RWPE2 (cell line): Measurements from ENCODE around the gene DLG2.
A peak's percentile ranks its signal among the peaks of the same experiment; 100 is the strongest.

Experiments
- ATAC-seq: fragments of 200-7000 bp; cut with Tn5 transposase; 3 replicates; pipeline ENCODE4 v1.9.1; 2021; ENCODE audit warnings: low read depth
- DNase-seq: peaks from one replicate; pipeline ENCODE4 v3.0.0-alpha.2; 2020; ENCODE audit warnings: low spot score
- H3K27ac ChIP-seq: fragments of 450-650 bp; 2 replicates; pipeline ENCODE4 v1.5.1; 2017; ENCODE audit warnings: mild to moderate bottlenecking; ENCODE audit not compliant: poor library complexity, severe bottlenecking
- H3K27me3 ChIP-seq: fragments of 250-450 bp; sonication (Bioruptor Pico); 2 replicates; pipeline ENCODE4 v1.5.1; 2021; ENCODE audit warnings: mild to moderate bottlenecking, moderate library complexity; ENCODE audit not compliant: insufficient read depth, poor library complexity, severe bottlenecking
- H3K36me3 ChIP-seq: fragments of 250-450 bp; sonication (Bioruptor Pico); 2 replicates; pipeline ENCODE4 v1.5.1; 2020; ENCODE audit warnings: low read depth, mild to moderate bottlenecking, moderate library complexity
- H3K4me1 ChIP-seq: fragments of 250-450 bp; sonication (Bioruptor Pico); 2 replicates; pipeline ENCODE4 v1.5.1; 2021; ENCODE audit warnings: mild to moderate bottlenecking, moderate library complexity; ENCODE audit not compliant: insufficient read depth, poor library complexity, severe bottlenecking
- H3K4me3 ChIP-seq: fragments of 250-450 bp; sonication (Bioruptor Pico); 2 replicates; pipeline ENCODE4 v1.5.1; 2021; ENCODE audit warnings: mild to moderate bottlenecking, moderate library complexity; ENCODE audit not compliant: severe bottlenecking
- H3K9me3 ChIP-seq: fragments of 250-450 bp; sonication (Bioruptor Pico); 2 replicates; pipeline ENCODE4 v1.5.1; 2021; ENCODE audit warnings: mild to moderate bottlenecking, moderate library complexity; ENCODE audit not compliant: severe bottlenecking
- TF ChIP-seq, protein P1 (sequence below): fragments of 450-650 bp; IDR thresholded peaks from one replicate; pipeline ENCODE4 v1.5.1; 2017; ENCODE audit warnings: mild to moderate bottlenecking, moderate library complexity; ENCODE audit not compliant: poor library complexity, severe bottlenecking

Gene DLG2

DNA sequence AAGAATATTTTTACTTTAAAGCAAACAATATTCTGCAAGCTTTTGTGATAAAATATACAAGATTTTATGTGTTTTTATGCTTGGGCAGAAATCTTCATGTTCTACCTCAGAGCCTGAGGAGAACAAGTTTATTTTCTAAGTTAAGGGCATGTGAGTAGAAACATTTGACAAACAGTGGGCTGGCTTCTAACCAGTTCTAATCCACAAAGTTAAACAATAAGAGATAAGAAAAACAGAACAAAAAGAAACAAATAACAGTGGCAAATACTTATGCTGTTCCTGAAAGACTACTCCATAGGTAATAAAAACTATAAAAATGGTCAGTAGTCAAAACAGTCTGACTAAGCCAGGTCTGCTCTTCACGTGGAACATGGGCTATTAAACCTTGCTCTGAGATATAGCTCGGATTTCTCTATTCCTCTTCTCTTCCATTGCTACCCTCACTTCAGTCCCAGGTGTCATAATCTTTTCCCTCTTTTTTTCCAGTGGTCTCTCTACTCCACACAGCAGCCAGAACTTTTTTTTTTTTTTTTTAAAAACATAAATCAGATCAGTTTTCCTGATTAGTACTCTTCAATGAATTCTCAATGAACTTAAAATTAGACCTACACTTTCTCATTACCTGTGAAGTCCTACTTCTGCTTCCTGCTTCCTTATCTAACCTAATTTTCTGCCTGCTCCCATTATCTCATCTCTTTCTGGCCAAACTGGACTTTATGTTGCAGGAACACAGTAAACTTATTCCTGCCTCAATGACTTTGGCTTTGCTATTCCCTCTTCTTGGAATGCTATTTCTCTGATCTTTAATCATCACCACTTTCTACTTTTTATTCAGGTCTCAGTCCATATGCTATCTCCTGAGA is 1669.9 kb downstream of the DLG2 start:
- H3K36me3 ChIP-seq: no peaks in the 10 kb centered on the region
- no peak for ATAC-seq
- no peaks in the 10 kb centered on the region for H3K9me3 ChIP-seq

DNA sequence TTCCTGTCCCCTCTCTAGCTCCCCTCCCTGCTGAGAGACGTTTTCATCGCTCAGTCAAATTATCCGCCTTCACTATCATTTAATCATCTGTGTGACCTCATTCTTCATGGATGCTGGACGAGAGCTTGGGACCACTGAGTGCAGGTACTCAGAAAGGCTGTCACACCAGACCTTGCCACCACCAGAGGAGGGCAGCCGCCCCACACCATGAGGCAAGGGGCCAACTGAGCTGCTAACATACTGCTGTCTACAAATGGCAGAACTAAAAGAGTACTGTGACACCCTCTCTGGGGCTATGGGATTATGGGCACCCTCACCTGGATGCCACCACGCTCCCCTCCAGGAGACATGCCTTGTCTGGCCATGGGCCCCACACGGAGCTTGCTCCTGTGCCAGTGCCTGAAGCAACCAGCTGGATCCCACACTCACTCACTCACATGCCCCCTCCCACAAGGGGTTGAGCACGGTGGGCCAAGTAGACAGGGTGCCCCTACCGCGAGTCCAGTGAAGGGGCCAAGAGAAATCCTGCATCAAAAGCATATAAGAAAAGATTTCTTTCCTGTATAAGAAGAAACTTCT is 1670.9 kb downstream of the DLG2 start:
- ATAC-seq: no peak
- TF ChIP-seq, protein P1, sequence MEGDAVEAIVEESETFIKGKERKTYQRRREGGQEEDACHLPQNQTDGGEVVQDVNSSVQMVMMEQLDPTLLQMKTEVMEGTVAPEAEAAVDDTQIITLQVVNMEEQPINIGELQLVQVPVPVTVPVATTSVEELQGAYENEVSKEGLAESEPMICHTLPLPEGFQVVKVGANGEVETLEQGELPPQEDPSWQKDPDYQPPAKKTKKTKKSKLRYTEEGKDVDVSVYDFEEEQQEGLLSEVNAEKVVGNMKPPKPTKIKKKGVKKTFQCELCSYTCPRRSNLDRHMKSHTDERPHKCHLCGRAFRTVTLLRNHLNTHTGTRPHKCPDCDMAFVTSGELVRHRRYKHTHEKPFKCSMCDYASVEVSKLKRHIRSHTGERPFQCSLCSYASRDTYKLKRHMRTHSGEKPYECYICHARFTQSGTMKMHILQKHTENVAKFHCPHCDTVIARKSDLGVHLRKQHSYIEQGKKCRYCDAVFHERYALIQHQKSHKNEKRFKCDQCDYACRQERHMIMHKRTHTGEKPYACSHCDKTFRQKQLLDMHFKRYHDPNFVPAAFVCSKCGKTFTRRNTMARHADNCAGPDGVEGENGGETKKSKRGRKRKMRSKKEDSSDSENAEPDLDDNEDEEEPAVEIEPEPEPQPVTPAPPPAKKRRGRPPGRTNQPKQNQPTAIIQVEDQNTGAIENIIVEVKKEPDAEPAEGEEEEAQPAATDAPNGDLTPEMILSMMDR: no peak
- Histone ChIP-seq H3K4me3 (no peak overlapping the region), H3K4me1 (no peaks in the 10 kb centered on the region), H3K36me3 (no peaks in the 10 kb centered on the region), H3K27me3 (no peaks in the 10 kb centered on the region), H3K9me3 (no peaks in the 10 kb centered on the region), H3K27ac (no peak overlapping the region)
- DNase-seq: peak; percentile 24

More for the DNA sequence above, 1669.9 kb downstream of the DLG2 start:
- no peak overlapping the region for H3K4me3 ChIP-seq
- TF ChIP-seq, protein P1: no peak
- no peaks in the 10 kb centered on the region for H3K27me3 ChIP-seq
- no peak for DNase-seq
- H3K27ac ChIP-seq: no peak overlapping the region
- H3K4me1 ChIP-seq: no peaks in the 10 kb centered on the region

DNA sequence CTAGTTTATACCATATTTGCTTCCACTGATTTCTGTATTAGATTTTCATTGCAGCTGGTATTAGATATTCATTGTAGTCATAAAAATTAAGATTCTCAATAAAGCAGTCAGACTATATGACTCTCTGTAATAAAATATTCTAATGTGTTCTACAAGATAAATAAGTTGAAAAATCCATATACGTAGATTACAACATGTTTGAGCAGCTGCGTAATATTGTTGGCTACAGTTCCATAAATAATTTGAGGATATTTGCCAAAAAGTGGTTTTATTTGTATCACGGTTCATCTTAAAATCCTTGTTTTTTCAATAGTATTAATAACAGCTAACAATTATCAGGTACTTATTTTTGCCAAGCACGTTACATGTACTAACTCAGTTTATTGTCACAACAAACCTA is 1672.4 kb downstream of the DLG2 start:
- H3K9me3 ChIP-seq: no peaks in the 10 kb centered on the region
- DNase-seq: no peak
- ATAC-seq: no peak
- H3K27me3 ChIP-seq: no peaks in the 10 kb centered on the region
- no peak overlapping the region for H3K27ac ChIP-seq
- TF ChIP-seq, protein P1: no peak
- no peaks in the 10 kb centered on the region for H3K36me3 ChIP-seq
- no peaks in the 10 kb centered on the region for H3K4me1 ChIP-seq
- no peak overlapping the region for H3K4me3 ChIP-seq

DNA sequence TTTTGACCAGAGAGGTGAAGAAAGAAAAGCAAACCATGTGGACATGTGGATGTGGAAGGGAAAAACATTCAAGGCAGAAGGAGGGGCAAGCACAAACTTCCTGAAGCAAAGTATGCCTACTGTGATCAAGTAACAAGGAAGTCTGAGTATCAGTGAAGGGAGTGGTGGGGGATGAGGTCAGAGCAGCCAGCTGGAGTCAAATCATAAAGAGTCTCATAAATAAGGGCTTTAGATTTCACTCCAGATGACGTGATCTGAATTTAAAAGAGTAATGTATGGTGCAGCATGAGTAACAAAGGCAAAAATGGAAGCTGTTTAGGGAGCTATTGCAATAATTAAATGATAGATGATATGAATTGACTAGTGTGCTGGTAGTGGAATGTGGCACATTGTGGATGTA is 1675.6 kb downstream of the DLG2 start:
- no peak for DNase-seq
- Histone ChIP-seq H3K36me3 (no peaks in the 10 kb centered on the region), H3K9me3 (no peaks in the 10 kb centered on the region), H3K4me3 (no peak overlapping the region), H3K4me1 (no peaks in the 10 kb centered on the region), H3K27me3 (no peaks in the 10 kb centered on the region), H3K27ac (no peak overlapping the region)
- TF ChIP-seq, protein P1: no peak
- no peak for ATAC-seq

DNA sequence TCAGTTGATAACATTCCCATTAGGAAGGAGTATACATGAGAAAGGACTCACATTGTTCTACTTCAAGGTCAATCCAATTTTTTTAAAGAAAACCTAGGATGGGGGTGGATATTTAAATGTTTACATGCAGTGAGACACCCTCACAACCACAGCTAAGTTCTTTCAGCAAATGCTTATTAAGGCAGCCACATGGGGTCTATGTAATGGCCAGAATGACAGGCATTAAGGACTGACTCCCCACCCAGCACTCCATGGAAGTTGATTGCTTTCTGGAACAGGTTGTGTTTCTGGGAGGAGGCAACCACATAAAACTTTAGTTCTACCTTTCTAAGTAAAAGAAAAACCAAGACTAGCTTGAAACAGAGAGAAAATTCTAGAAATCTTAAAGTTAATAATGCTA is 1678.9 kb downstream of the DLG2 start:
- Histone ChIP-seq H3K27me3 (no peaks in the 10 kb centered on the region), H3K27ac (no peak overlapping the region), H3K4me1 (no peaks in the 10 kb centered on the region), H3K4me3 (no peak overlapping the region), H3K36me3 (no peaks in the 10 kb centered on the region), H3K9me3 (no peaks in the 10 kb centered on the region)
- ATAC-seq (no peak), DNase-seq (no peak)
- TF ChIP-seq, protein P1: no peak
